Lower lobe of right lung (tissue), 2 donors: ENCODE results near the gene PRDX1. TPM values are rescaled to one million over a fixed set of nuclear protein-coding genes. Genes with fewer than 3 reads are reported as not detected.

Experiments used
- ATAC-seq, 2 donors: fragments of 200-7000 bp; cut with Tn5 transposase; one replicate each; pipeline ENCODE4 v1.9.1; 2020 to 2022; ENCODE audit warnings: mild to moderate bottlenecking in 2 of 2, moderate library complexity in 2 of 2
- DNase-seq: peaks from one replicate; pipeline ENCODE4 v3.0.0-alpha.2; 2020
- H3K27ac ChIP-seq: fragments of 200-600 bp; one replicate; pipeline ENCODE4 v1.8.0; 2022
- H3K27me3 ChIP-seq: fragments of 200-600 bp; one replicate; pipeline ENCODE4 v1.8.0; 2022; ENCODE audit warnings: low read depth
- H3K36me3 ChIP-seq: fragments of 200-600 bp; one replicate; pipeline ENCODE4 v1.8.0; 2022; ENCODE audit warnings: mild to moderate bottlenecking
- H3K4me1 ChIP-seq: fragments of 200-600 bp; one replicate; pipeline ENCODE4 v1.8.0; 2022
- H3K4me3 ChIP-seq: fragments of 200-600 bp; one replicate; pipeline ENCODE4 v1.8.0; 2022; ENCODE audit warnings: mild to moderate bottlenecking
- H3K9me3 ChIP-seq: fragments of 200-600 bp; one replicate; pipeline ENCODE4 v1.8.0; 2022
- intact Hi-C: fragments of 100-400 bp; cut with DNase I; formaldehyde crosslinking; loops from one replicate; pipeline ENCODE4 v1.11.0; 2022
- total RNA-seq: library from RNA; stranded (reverse); fragmentation: NEBNext Ultra II Directional; extraction: Animal tissue kit (Norgen Biotek cat#: 25700); gene quantifications from one replicate; pipeline ENCODE4 v1.2.1, GENCODE V29; 2021
- TF ChIP-seq, protein P1 (sequence below): fragments of 200-600 bp; IDR thresholded peaks from one replicate; pipeline ENCODE4 v1.8.0; 2022; ENCODE audit warnings: antibody characterized with exemption, mild to moderate bottlenecking
- donor health status: DM: no; HTN: yes; CAD: no; lungs with severe emphysema.

Gene PRDX1
- total RNA-seq, 1 donor from 2014 or later: 417 TPM

DNA sequence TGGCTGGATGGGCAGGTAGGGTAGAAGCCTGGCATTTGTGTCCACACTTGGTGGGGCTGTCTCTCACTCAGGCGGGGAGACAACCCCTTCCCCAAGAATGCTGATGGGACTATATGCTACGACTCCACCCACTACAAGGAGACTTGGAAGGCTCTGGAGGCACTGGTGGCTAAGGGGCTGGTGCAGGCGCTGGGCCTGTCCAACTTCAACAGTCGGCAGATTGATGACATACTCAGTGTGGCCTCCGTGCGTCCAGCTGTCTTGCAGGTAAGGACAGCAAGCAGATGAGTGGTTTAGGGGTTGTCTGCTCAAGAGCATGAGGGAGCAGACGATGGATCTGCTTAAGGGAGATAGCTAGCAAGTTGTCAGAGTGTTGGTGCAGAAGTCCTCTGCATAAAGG is 46.2 kb upstream of the PRDX1 start:
- intact Hi-C loops: no loop called here
- Histone ChIP-seq H3K27ac (no peak overlapping the region), H3K4me3 (no peak overlapping the region), H3K4me1 (peaks cover 12% of the 10 kb centered on the region), H3K9me3 (no peaks in the 10 kb centered on the region), H3K27me3 (no peaks in the 10 kb centered on the region), H3K36me3 (peaks cover 70% of the 10 kb centered on the region)
- TF ChIP-seq, protein P1, sequence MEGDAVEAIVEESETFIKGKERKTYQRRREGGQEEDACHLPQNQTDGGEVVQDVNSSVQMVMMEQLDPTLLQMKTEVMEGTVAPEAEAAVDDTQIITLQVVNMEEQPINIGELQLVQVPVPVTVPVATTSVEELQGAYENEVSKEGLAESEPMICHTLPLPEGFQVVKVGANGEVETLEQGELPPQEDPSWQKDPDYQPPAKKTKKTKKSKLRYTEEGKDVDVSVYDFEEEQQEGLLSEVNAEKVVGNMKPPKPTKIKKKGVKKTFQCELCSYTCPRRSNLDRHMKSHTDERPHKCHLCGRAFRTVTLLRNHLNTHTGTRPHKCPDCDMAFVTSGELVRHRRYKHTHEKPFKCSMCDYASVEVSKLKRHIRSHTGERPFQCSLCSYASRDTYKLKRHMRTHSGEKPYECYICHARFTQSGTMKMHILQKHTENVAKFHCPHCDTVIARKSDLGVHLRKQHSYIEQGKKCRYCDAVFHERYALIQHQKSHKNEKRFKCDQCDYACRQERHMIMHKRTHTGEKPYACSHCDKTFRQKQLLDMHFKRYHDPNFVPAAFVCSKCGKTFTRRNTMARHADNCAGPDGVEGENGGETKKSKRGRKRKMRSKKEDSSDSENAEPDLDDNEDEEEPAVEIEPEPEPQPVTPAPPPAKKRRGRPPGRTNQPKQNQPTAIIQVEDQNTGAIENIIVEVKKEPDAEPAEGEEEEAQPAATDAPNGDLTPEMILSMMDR: no peak
- DNase-seq (no peak), ATAC-seq (no peak)

DNA sequence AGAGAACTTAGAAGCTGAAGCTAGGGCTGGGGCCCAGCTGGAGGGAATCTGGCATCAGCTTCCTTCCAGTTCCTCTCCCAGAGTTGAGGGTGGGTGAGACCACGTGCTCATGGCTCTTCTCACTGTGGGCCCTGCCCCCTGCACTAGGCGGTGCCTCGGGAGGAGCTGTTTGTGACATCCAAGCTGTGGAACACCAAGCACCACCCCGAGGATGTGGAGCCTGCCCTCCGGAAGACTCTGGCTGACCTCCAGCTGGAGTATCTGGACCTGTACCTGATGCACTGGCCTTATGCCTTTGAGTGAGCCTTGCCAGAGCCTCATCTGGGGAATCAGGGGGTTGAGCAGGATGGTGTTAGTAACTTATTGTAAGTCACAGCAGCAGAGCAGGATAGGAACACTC is 45.0 kb upstream of the PRDX1 start:
- Histone ChIP-seq H3K4me3 (no peak overlapping the region), H3K4me1 (peaks cover 12% of the 10 kb centered on the region), H3K27ac (peak overlapping the region; percentile 36), H3K27me3 (no peaks in the 10 kb centered on the region), H3K9me3 (no peaks in the 10 kb centered on the region), H3K36me3 (peaks cover 81% of the 10 kb centered on the region)
- intact Hi-C loops: no loop called here
- ATAC-seq (peak; percentile 52 to 65), DNase-seq (peak; percentile 61)
- TF ChIP-seq, protein P1: no peak

DNA sequence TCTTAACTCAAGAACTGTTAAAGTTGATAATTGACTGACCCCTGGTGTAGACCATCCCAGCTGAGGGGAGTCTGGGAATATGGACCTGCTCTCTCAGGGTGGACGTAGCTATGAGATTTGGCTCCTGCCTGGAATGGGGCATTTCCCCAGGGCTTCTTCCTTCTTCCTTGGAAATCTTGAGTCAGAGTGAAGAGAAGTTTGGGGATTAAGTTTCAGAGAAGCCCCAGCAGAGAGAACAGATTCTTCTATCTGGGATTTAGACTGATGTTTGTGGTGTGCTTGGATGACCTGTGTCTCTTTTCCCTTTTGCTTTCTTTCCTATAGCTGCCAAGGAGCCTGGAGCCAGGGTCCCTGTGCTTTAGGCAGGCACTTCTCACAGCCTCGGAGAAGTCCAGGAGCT is 42.2 kb upstream of the PRDX1 start:
- H3K4me3 ChIP-seq: no peak overlapping the region
- no peak overlapping the region for H3K27ac ChIP-seq
- no peaks in the 10 kb centered on the region for H3K9me3 ChIP-seq
- intact Hi-C loops: no loop called here
- DNase-seq (no peak), ATAC-seq (no peak)
- TF ChIP-seq, protein P1: no peak
- peaks cover 81% of the 10 kb centered on the region for H3K36me3 ChIP-seq
- peaks cover 12% of the 10 kb centered on the region for H3K4me1 ChIP-seq
- H3K27me3 ChIP-seq: no peaks in the 10 kb centered on the region

DNA sequence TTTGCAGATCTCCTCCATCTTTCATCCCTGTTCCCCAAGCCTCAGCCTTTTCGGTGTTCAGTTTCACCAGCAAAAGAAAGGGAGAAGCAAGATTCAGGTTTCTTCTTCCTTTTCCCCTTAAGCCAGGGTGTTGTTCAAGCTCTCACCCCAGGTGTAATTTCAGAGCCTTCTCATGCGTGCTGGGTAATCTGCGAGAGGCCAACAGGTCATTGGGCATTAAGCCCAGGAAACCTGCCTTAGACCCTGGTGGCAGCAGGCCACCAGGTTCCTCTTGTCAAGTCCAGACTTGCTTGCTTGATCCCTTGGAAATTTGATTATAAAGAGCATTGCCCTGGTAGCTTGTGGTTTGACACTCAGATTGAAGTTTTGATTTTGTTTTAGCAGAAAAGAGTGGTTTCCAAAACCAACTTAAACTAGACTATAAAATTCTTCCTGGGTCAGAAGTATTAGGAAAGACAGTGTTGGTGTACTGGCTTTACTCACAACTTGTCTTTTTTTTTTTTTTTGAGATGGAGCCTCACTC is 35.8 kb upstream of the PRDX1 start:
- Histone ChIP-seq H3K36me3 (peaks cover 67% of the 10 kb centered on the region), H3K27me3 (no peaks in the 10 kb centered on the region), H3K27ac (no peak overlapping the region), H3K4me1 (peaks cover 3% of the 10 kb centered on the region), H3K9me3 (no peaks in the 10 kb centered on the region), H3K4me3 (no peak overlapping the region)
- ATAC-seq: no peak
- intact Hi-C loops: no loop called here
- TF ChIP-seq, protein P1: no peak
- peak; percentile 49 for DNase-seq

DNA sequence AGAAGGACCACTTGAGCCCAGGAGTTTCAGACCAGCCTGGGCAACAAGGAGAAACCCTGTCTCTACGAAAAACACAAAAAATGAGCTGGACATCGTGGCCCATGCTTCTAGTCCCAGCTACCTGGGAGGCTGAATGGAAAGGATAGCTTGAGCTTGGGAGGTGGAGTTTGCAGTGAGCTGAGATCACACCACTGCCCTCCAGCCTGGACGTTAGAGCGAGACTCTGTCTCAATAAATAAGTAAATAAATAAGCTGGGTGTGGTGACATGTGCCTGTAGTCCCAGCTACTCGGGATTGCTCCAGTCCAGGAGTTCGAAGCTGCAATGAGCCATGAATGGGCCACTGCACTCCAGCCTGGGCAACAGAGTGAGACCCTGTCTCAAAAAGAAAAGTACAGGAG is 32.5 kb upstream of the PRDX1 start:
- H3K27ac ChIP-seq: no peak overlapping the region
- DNase-seq (no peak), ATAC-seq (no peak)
- peaks cover 39% of the 10 kb centered on the region for H3K36me3 ChIP-seq
- intact Hi-C loops: no loop called here
- no peak overlapping the region for H3K4me3 ChIP-seq
- no peaks in the 10 kb centered on the region for H3K27me3 ChIP-seq
- TF ChIP-seq, protein P1: no peak
- no peaks in the 10 kb centered on the region for H3K9me3 ChIP-seq
- H3K4me1 ChIP-seq: peaks cover 21% of the 10 kb centered on the region
